BJ (cell line): ENCODE data around the gene RFTN1. TPM values are rescaled to one million over a fixed set of nuclear protein-coding genes. Genes with fewer than 3 reads are reported as not detected.

ENCODE experiments used
- CTCF ChIA-PET: fragments of 350-600 bp; formaldehyde crosslinking; extraction: SDS; loops from one replicate; lab custom pipeline; 2021; ENCODE audit warnings: antibody characterized with exemption, inconsistent platforms; lab: Yijun Ruan, JAX
- POLR2A ChIA-PET: fragments of 300-600 bp; sonication (Branson Sonifier 250); formaldehyde crosslinking; extraction: SDS; loops from one replicate; lab custom pipeline; 2021; ENCODE audit warnings: antibody characterized with exemption; lab: Charles Lee
- DNase-seq: peaks from one replicate; pipeline ENCODE4 v3.0.0-alpha.2; 2011; ENCODE audit warnings: low read depth
- H3K27me3 ChIP-seq: 2 replicates; pipeline ENCODE4 v1.6.0; 2011; ENCODE audit warnings: low read length; ENCODE audit not compliant: control insufficient read depth, insufficient read depth
- H3K36me3 ChIP-seq: 2 replicates; pipeline ENCODE4 v1.5.1; 2011; ENCODE audit warnings: low read length; ENCODE audit not compliant: control insufficient read depth, insufficient read depth
- H3K4me3 ChIP-seq: 2 replicates; pipeline ENCODE4 v1.5.1; 2011; ENCODE audit warnings: low read depth, mild to moderate bottlenecking, control low read depth, low read length
- CTCF ChIP-seq: IDR thresholded peaks from 2 replicates; pipeline ENCODE4 v1.5.1; 2011; ENCODE audit warnings: low read depth, mild to moderate bottlenecking, control low read depth, inconsistent platforms, low read length, moderate library complexity; ENCODE audit not compliant: insufficient read depth
- polyA plus RNA-seq: library from polyadenylated mRNA; depleted of rRNA; stranded (reverse); fragments of >200 nt; gene quantifications from 2 replicates; pipeline ENCODE4 v1.2.3, GENCODE V29; 2011

RFTN1 gene
- polyA plus RNA-seq, 1 experiment, result 49.0 TPM

GRCh38 chr3:16460886-16461285 lies 52.6 kb downstream of the RFTN1 start:
- Histone ChIP-seq H3K36me3 (no peaks in the 10 kb centered on the region), H3K27me3 (no peaks in the 10 kb centered on the region), H3K4me3 (no peak overlapping the region)
- ChIA-PET POLR2A (interaction anchor here (0.6 kb wide), 1 partner anchor 33 kb away, joined by 17 read pairs; no protein-coding TSS in a partner anchor), CTCF (no interaction called here)
- no peak for DNase-seq
- no peak for TF ChIP-seq CTCF

DNA sequence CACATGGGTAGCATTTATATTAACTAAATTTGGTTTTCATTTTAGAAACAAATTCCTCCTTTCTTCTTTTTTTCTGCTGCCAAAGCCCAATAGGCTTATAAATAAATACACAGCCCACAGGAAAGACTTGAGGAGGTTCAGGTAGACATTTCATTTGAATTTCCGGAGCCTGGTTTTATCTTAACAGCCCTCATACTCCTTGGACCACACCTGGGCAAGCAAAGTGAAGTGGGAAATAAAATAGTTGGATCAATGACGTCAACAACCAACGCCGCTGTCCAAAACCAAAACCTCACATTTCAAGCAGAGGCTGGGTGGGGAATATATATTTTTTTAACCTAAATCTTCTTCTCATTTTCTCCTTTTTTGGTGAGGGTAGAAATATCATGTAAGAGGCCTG lies 53.2 kb downstream of the RFTN1 start:
- ChIA-PET CTCF (interaction anchor here (0.6 kb wide), 2 partner anchors 34 to 68 kb away, joined by 3 read pairs; no protein-coding TSS in a partner anchor), POLR2A (no interaction called here)

GRCh38 chr3:16456784-16457415 lies 56.6 kb downstream of the RFTN1 start:
- CTCF ChIA-PET, result no interaction called here
- POLR2A ChIA-PET, result no interaction called here
- DNase-seq, result peak; percentile 52
- TF ChIP-seq CTCF, result no peak
- no peaks in the 10 kb centered on the region for H3K36me3 ChIP-seq
- H3K27me3 ChIP-seq, result no peaks in the 10 kb centered on the region
- no peak overlapping the region for H3K4me3 ChIP-seq

More for the DNA sequence above, 53.2 kb downstream of the RFTN1 start:
- no peak for DNase-seq
- H3K36me3 ChIP-seq, result no peaks in the 10 kb centered on the region
- no peak for TF ChIP-seq CTCF
- H3K27me3 ChIP-seq, result no peaks in the 10 kb centered on the region
- H3K4me3 ChIP-seq, result no peak overlapping the region

DNA sequence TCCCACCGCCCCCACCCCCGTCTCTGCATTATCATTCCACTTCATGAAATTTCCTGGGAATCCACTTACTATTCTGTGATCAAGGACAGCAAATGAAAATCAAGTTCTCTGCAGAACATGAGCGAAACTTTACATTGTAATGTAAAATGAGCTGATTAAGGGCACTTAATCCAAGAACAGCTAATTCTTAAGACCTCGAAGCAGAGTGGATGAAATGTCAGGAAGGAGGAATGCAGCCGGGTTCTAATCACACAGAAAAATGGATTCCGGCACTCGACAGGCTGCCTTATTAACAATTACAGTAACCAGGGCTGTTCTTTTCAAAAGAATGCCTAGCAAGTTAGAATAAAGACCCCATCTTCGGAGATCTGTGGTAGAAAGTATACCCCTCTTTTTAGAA lies 57.5 kb downstream of the RFTN1 start:
- Histone ChIP-seq H3K36me3 (no peaks in the 10 kb centered on the region), H3K27me3 (no peaks in the 10 kb centered on the region), H3K4me3 (no peak overlapping the region)
- TF ChIP-seq CTCF, result no peak
- DNase-seq, result no peak
- POLR2A ChIA-PET, result no interaction called here
- CTCF ChIA-PET, result no interaction called here

DNA sequence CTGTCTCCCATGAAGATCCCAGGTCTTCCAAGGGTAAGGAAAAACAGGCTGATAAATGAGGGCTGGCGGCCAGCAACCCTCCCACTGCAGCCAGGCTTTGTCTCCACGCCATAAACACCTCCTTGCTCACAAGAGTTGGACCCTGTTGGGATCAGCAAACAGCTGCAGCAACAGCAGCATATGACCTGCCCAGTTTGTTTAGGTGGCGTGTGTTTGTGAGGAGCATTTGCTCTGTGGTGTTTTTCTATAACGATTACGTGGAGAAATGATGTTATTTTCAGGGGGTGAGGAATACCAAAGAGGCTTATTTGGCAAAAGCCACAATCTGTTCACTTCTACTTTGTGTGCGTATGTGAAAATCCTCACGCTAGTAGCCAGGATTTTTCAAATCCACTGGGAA lies 58.5 kb downstream of the RFTN1 start:
- no peak overlapping the region for H3K4me3 ChIP-seq
- H3K27me3 ChIP-seq, result no peaks in the 10 kb centered on the region
- no peaks in the 10 kb centered on the region for H3K36me3 ChIP-seq
- no peak for TF ChIP-seq CTCF
- CTCF ChIA-PET, result no interaction called here
- POLR2A ChIA-PET, result no interaction called here
- no peak for DNase-seq
